K562 (cell line): ENCODE measurements around the gene NEK5. TPM values are rescaled to one million over a fixed set of nuclear protein-coding genes. Genes with fewer than 3 reads are reported as not detected.
A peak's percentile ranks its signal among the peaks of the same experiment; 100 is the strongest.

ENCODE experiments used
- ATAC-seq: fragments of 200-7000 bp; cut with Tn5 transposase; 3 replicates; pipeline ENCODE4 v1.9.1; 2020; ENCODE audit warnings: moderate library complexity
- BruUV-seq: library from RNA; stranded (reverse); fragments of 400-500 nt; replicated peaks from 2 replicates; lab custom pipeline; 2021; lab: Mats Ljungman, UMichigan
- CTCF ChIA-PET: fragments of 300-600 bp; formaldehyde crosslinking; extraction: SDS; loops from one replicate; lab custom pipeline; 2021; ENCODE audit warnings: low intra/inter-chr PET ratio; lab: Yijun Ruan, JAX
- POLR2A ChIA-PET: fragments of 300-600, 350-650 bp; sonication (Branson Sonifier 250); formaldehyde crosslinking; extraction: SDS; loops from one replicate; lab custom pipeline; 2021; ENCODE audit warnings: antibody characterized with exemption, inconsistent platforms; lab: Yijun Ruan, JAX
- DNase-seq, 4 experiments: peaks; one replicate each; pipeline versions ENCODE4 v3.0.0 to v3.0.0-alpha.2; 2011 to 2018; ENCODE audit warnings: low spot score in 3 of 4, mixed read lengths in 3 of 4; ENCODE audit errors: extremely low read depth in 1 of 4
- FAIRE-seq: peaks from 2 replicates; lab custom pipeline; 2011; peaks lifted over from hg19 to GRCh38; lab: Jason Lieb, UNC
- H2AFZ ChIP-seq: 2 replicates; pipeline ENCODE4 v1.6.0; 2011; ENCODE audit warnings: low read depth, low read length, control low read depth, inconsistent platforms
- H3K27ac ChIP-seq: fragments of 200-600 bp; 3 replicates; pipeline ENCODE4 v1.8.0; 2011; ENCODE audit warnings: low read depth, mild to moderate bottlenecking, control low read depth, inconsistent platforms, low read length, moderate library complexity, mixed read lengths; ENCODE audit errors: extremely low read depth
- H3K27me3 ChIP-seq, 2 experiments: fragments of 300-600 bp in 1 of 2; 2 replicates in 1 of 2; 3 replicates in 1 of 2; pipeline versions ENCODE4 v1.6.0 to v1.8.0; 2011; ENCODE audit warnings: inconsistent platforms in 2 of 2, low read length in 2 of 2, mild to moderate bottlenecking in 1 of 2, mixed read lengths in 1 of 2, moderate library complexity in 1 of 2; ENCODE audit not compliant: control insufficient read depth in 2 of 2, insufficient read depth in 2 of 2
- H3K36me3 ChIP-seq: fragments of 300-600 bp; 3 replicates; pipeline ENCODE4 v1.8.0; 2011; ENCODE audit warnings: mild to moderate bottlenecking, low read length, inconsistent platforms; ENCODE audit not compliant: control insufficient read depth, insufficient read depth
- H3K4me1 ChIP-seq, 2 experiments: fragments of 200-600 bp in 1 of 2; replicated peaks in 1 of 2; 2 replicates in 1 of 2; 3 replicates in 1 of 2; pipeline versions ENCODE4 v1.5.1 to v1.8.0; 2011; ENCODE audit warnings: inconsistent platforms in 2 of 2, low read length in 2 of 2, mild to moderate bottlenecking in 1 of 2, mixed read lengths in 1 of 2, moderate library complexity in 1 of 2; ENCODE audit not compliant: control insufficient read depth in 2 of 2, insufficient read depth in 2 of 2
- H3K4me2 ChIP-seq: 2 replicates; pipeline ENCODE4 v1.6.1; 2011; ENCODE audit warnings: low read length, control low read depth, inconsistent platforms, mixed read lengths; ENCODE audit not compliant: insufficient read depth
- H3K4me3 ChIP-seq: fragments of 200-600 bp; sonication (generic), shearing (Covaris generic); 2 replicates; pipeline ENCODE4 v1.5.1; 2016; ENCODE audit warnings: control low read depth, inconsistent platforms
- H3K79me2 ChIP-seq: fragments of 200-600 bp; 3 replicates; pipeline ENCODE4 v1.8.0; 2011; ENCODE audit warnings: low read length, inconsistent platforms; ENCODE audit not compliant: control insufficient read depth, insufficient read depth
- H3K9ac ChIP-seq, 2 experiments: 2 replicates each; pipeline versions ENCODE4 v1.6.0 to v1.6.1; 2011; ENCODE audit warnings: low read depth in 2 of 2, low read length in 2 of 2, control low read depth in 1 of 2, inconsistent platforms in 1 of 2, mild to moderate bottlenecking in 1 of 2, mixed read lengths in 1 of 2; ENCODE audit not compliant: insufficient read depth in 1 of 2
- H3K9me1 ChIP-seq: one replicate; pipeline ENCODE4 v1.6.0; 2011; ENCODE audit warnings: inconsistent platforms, mild to moderate bottlenecking, low read length, moderate library complexity; ENCODE audit not compliant: control insufficient read depth, insufficient read depth
- H3K9me3 ChIP-seq: replicated peaks from 2 replicates; pipeline ENCODE4 v1.5.1; 2011; ENCODE audit warnings: low read depth, low read length, inconsistent platforms; ENCODE audit not compliant: control insufficient read depth, insufficient read depth
- H4K20me1 ChIP-seq: replicated peaks from 2 replicates; pipeline ENCODE4 v1.6.1; 2011; ENCODE audit warnings: low read length, inconsistent platforms, mixed read lengths; ENCODE audit not compliant: control insufficient read depth, insufficient read depth
- GATA2 ChIP-seq: sonication (generic); formaldehyde crosslinking; IDR thresholded peaks from 2 replicates; pipeline ENCODE4 v1.4.0; 2020; ENCODE audit warnings: mild to moderate bottlenecking, missing genetic modification reagents
- MGA ChIP-seq: fragments of 450-650 bp; IDR thresholded peaks from 2 replicates; pipeline ENCODE4 v1.6.1; 2016; ENCODE audit warnings: mild to moderate bottlenecking, moderate library complexity
- WGBS: fragments of 100-300 bp; shearing (Covaris generic); methylation state at CpG from one replicate; pipeline ENCODE4 v1.1.6; 2016; ENCODE audit warnings: low coverage, mixed read lengths; ENCODE audit not compliant: insufficient coverage; ENCODE audit errors: missing lambda C conversion rate; 5-methylcytosine and 5-hydroxymethylcytosine counted together
- in situ Hi-C: fragments of 300-500 bp; cut with MboI; formaldehyde crosslinking; loops from 4 replicates; pipeline ENCODE4 v1.15.0; 2018; ENCODE audit warnings: inconsistent platforms, mixed read lengths
- intact Hi-C: fragments of 100-400 bp; cut with micrococcal nuclease; formaldehyde crosslinking; loops from 2 replicates; pipeline ENCODE4 v1.14.2; 2022
- polyA plus RNA-seq, 8 experiments: library from polyadenylated mRNA; depleted of rRNA in 4 of 8; stranded (reverse) in 5 of 8; unstranded in 3 of 8; fragments of >200 nt; fragmentation: Nextera tagmentation in 2 of 8; fragmentation: Illumina TruSeq in 1 of 8; extraction: Ambion mirVana in 2 of 8; extraction: Trizol in 1 of 8; gene quantifications; 2 replicates each; pipeline versions ENCODE4 v1.2.1 to v1.2.3, GENCODE V29; 2011 to 2014; ENCODE audit warnings: inconsistent platforms in 1 of 8, missing spikeins in 1 of 8
- total RNA-seq, 7 experiments: library from RNA; depleted of rRNA in 6 of 7; stranded (reverse); fragments of >200 nt in 6 of 7; fragmentation: Illumina TruSeq in 2 of 7; extraction: Trizol in 2 of 7; gene quantifications; 2 replicates each; pipeline versions ENCODE4 v1.2.1 to v1.2.3, GENCODE V29; 2011 to 2021; ENCODE audit warnings: low replicate concordance in 1 of 7

NEK5 gene
- total and polyA plus RNA-seq, 9 of the 15 experiments (the other 6 are each of a cell fraction or from before 2014, with no cell fraction given) = 0.09 to 0.44 (median 0.33) TPM

- intact Hi-C loops = no loop called here
Measured at GRCh38 chr13:52025475-52026245, 103.2 kb downstream of the NEK5 start.

More at GRCh38 chr13:52025475-52026245, 103.2 kb downstream of the NEK5 start:
- Histone ChIP-seq H3K27ac (no peak overlapping the region), H3K27me3 (no peaks in the 10 kb centered on the region), H3K9me1 (peaks cover 3% of the 10 kb centered on the region), H3K36me3 (peaks cover 66% of the 10 kb centered on the region), H3K4me1 (peaks cover 3 to 4% of the 10 kb centered on the region in 2 experiments; a peak in 2 of 5 replicates), H3K9ac (no peak overlapping the region), H3K4me2 (no peak overlapping the region), H4K20me1 (no peaks in the 10 kb centered on the region), H3K79me2 (peaks cover 23% of the 10 kb centered on the region; the same call in 2 of the 3 replicates), H3K9me3 (peaks cover 7% of the 10 kb centered on the region), H3K4me3 (no peak overlapping the region), H2AFZ (no peak overlapping the region)
- BruUV-seq = no TSS peak
- POLR2A ChIA-PET = no interaction called here
- no peak for FAIRE-seq
- CTCF ChIA-PET = no interaction called here
- in situ Hi-C loops = no loop called here
- 98% methylated on average over 8 of the region's 8 CpGs for whole genome bisulfite sequencing
- TF ChIP-seq MGA (peak; percentile 28), GATA2 (CRISPR knock-in tag) (no peak)
- no peak for ATAC-seq
- no peak for DNase-seq
